GM23248 (cell line): ENCODE results near the gene KDM5A. TPM values are rescaled to one million over a fixed set of nuclear protein-coding genes. Genes with fewer than 3 reads are reported as not detected.
A peak's percentile ranks its signal among the peaks of the same experiment; 100 is the strongest.

Experiments
- DNase-seq: peaks from one replicate; pipeline ENCODE4 v3.0.0-alpha.2; 2015
- H2AFZ ChIP-seq: fragments of 200-600 bp; sonication (generic); 2 replicates; pipeline ENCODE4 v1.6.1; 2016; ENCODE audit warnings: antibody characterized with exemption
- H3F3A ChIP-seq: fragments of 200-600 bp; sonication (generic); 2 replicates; pipeline ENCODE4 v1.6.1; 2016; ENCODE audit warnings: mild to moderate bottlenecking, antibody characterized with exemption, mixed run types; ENCODE audit not compliant: insufficient read depth
- H3K27ac ChIP-seq: fragments of 200-600 bp; sonication (generic); 2 replicates; pipeline ENCODE4 v1.5.1; 2016; ENCODE audit warnings: mild to moderate bottlenecking
- H3K27me3 ChIP-seq: fragments of 200-600 bp; sonication (generic); replicated peaks from 2 replicates; pipeline ENCODE4 v1.6.1; 2016; ENCODE audit warnings: mild to moderate bottlenecking; ENCODE audit not compliant: insufficient read depth
- H3K36me3 ChIP-seq: fragments of 200-600 bp; sonication (generic); 2 replicates; pipeline ENCODE4 v1.6.1; 2016; ENCODE audit warnings: low read depth, mild to moderate bottlenecking
- H3K4me1 ChIP-seq: fragments of 200-600 bp; sonication (generic); 2 replicates; pipeline ENCODE4 v1.6.1; 2016; ENCODE audit warnings: mild to moderate bottlenecking; ENCODE audit not compliant: insufficient read depth
- H3K4me2 ChIP-seq: fragments of 200-600 bp; sonication (generic); one replicate; pipeline ENCODE4 v1.6.1; 2016; ENCODE audit warnings: mild to moderate bottlenecking; ENCODE audit not compliant: unreplicated experiment
- H3K4me3 ChIP-seq: fragments of 200-600 bp; sonication (generic); 2 replicates; pipeline ENCODE4 v1.5.1; 2016; ENCODE audit warnings: mild to moderate bottlenecking
- H3K79me2 ChIP-seq: fragments of 200-600 bp; sonication (generic); 2 replicates; pipeline ENCODE4 v1.6.1; 2016; ENCODE audit warnings: mild to moderate bottlenecking; ENCODE audit not compliant: insufficient read depth
- H3K9ac ChIP-seq: fragments of 200-600 bp; sonication (generic); 2 replicates; pipeline ENCODE4 v1.6.1; 2016; ENCODE audit warnings: mild to moderate bottlenecking
- H3K9me2 ChIP-seq: fragments of 200-600 bp; sonication (generic); 2 replicates; pipeline ENCODE4 v1.6.1; 2016; ENCODE audit warnings: mixed run types, mild to moderate bottlenecking, moderate library complexity; ENCODE audit not compliant: insufficient read depth
- H3K9me3 ChIP-seq: fragments of 200-600 bp; sonication (generic); one replicate; pipeline ENCODE4 v1.6.1; 2017; ENCODE audit warnings: low read depth
- H4K20me1 ChIP-seq: fragments of 200-600 bp; sonication (generic); 2 replicates; pipeline ENCODE4 v1.6.0; 2016; ENCODE audit not compliant: insufficient read depth
- EZH2 ChIP-seq: fragments of 200-600 bp; sonication (generic); IDR thresholded peaks from 2 replicates; pipeline ENCODE4 v1.6.1; 2018; ENCODE audit warnings: antibody characterized with exemption, mild to moderate bottlenecking; ENCODE audit not compliant: insufficient read depth, poor library complexity, severe bottlenecking
- EZH2phosphoT487 ChIP-seq: fragments of 200-600 bp; sonication (generic); IDR thresholded peaks from 2 replicates; pipeline ENCODE4 v1.6.1; 2018; ENCODE audit warnings: antibody characterized with exemption, moderate library complexity, mild to moderate bottlenecking, low read depth; ENCODE audit not compliant: insufficient read depth
- WGBS, 2 experiments: methylation state at CpG; one replicate each; pipeline ENCODE4 v1.1.6; 2015 to 2017; ENCODE audit warnings: low lambda C conversion rate in 2 of 2, low coverage in 1 of 2; ENCODE audit errors: missing lambda C conversion rate in 2 of 2; 5-methylcytosine and 5-hydroxymethylcytosine counted together
- in situ Hi-C: fragments of 300-500 bp; cut with MboI; formaldehyde crosslinking; loops from 2 replicates; pipeline ENCODE4 v1.15.0; 2020
- polyA plus RNA-seq: library from polyadenylated mRNA; unstranded; fragments of >200 nt; fragmentation: Nextera tagmentation; extraction: Ambion mirVana; gene quantifications from 2 replicates; pipeline ENCODE4 v1.2.1, GENCODE V29; 2016
- total RNA-seq: library from RNA; depleted of rRNA; stranded (reverse); fragments of >200 nt; shearing (Covaris generic); gene quantifications from 2 replicates; pipeline ENCODE4 v1.2.3, GENCODE V29; 2014

KDM5A gene
- total and polyA plus RNA-seq, 2 experiments from 2014 or later, result 25.1 to 31.4 TPM

DNA sequence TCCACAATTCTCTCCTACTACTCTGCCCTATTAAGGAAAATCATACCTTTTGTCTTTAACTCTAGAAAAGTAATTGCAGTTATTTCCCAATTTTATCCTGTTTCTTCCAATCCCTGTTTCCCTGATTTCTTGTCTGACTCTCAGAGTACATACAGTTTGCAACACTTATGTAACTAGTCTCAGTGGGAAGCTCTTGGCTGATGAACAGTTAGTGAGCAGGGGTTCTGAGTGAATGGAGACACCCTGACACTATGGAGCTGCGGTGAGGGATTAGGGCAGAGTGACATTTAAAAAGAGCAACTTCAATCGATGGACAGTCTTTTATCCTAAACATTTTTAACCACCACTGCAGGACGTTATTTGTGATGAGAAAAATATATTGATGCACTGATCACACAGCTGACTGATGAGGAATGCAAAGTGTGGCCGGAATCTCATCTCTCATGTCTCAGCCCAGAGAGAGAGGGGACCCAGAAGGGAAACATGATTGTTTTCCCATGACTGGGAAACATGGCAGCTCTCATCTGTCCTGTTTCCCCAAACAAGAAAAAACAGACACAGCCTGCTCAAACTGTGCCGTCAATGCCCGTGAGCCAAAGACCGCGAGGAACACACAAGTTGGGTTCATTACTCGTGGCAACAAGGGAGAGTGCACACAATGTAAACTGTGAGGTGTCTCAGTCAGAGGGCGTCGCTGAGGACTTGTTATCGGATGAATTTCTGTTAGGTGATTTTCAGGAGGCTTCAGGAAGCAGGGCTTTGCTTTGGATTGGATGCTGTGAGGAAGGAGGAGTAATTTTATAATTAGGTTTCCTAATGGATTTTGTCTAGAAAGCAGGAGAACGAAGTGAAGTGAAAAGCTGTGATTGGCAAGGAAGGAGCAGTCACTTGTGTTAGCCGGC is 121.3 kb downstream of the KDM5A start:
- WGBS, 2 experiments, result 53 to 54% methylated on average over 14 of the region's 14 CpGs
- Histone ChIP-seq H3K4me3 (no peak overlapping the region), H3K27ac (no peak overlapping the region), H3K36me3 (no peaks in the 10 kb centered on the region), H2AFZ (no peak overlapping the region), H3K4me2 (no peak overlapping the region), H3K4me1 (no peaks in the 10 kb centered on the region; the same call in 1 of the 2 replicates), H4K20me1 (no peaks in the 10 kb centered on the region), H3K27me3 (no peaks in the 10 kb centered on the region; the same call in 1 of the 2 replicates), H3K9ac (no peak overlapping the region), H3K79me2 (no peaks in the 10 kb centered on the region), H3K9me2 (no peaks in the 10 kb centered on the region), H3F3A (no peaks in the 10 kb centered on the region), H3K9me3 (no peaks in the 10 kb centered on the region)
- no peak for DNase-seq
- in situ Hi-C loops, result no loop called here
- TF ChIP-seq EZH2phosphoT487, result no peak
- no peak for TF ChIP-seq EZH2

DNA sequence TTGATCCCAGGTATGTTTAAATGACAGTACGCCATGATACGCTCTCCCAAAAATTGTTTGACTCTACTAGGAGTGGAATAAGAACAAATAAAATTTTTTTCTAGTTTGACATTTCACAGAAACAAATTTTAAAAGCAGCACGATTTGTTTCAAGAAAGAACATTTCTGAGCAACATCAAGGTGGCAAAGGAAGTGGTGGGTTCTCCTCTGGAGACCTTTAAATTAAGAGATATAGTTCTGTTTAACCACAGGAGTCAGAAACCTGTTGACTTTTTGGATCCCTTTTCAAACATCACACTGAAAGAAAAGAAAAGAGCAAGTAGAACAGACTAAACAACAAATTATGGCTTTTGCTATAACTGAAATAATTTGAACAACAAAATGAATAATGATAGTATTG is 124.0 kb downstream of the KDM5A start:
- H3K9me3 ChIP-seq, result no peaks in the 10 kb centered on the region
- H3K4me3 ChIP-seq, result no peak overlapping the region
- no peak overlapping the region for H2AFZ ChIP-seq
- H3K4me2 ChIP-seq, result no peak overlapping the region
- H4K20me1 ChIP-seq, result no peaks in the 10 kb centered on the region
- TF ChIP-seq EZH2, result no peak
- TF ChIP-seq EZH2phosphoT487, result no peak
- no peaks in the 10 kb centered on the region for H3F3A ChIP-seq
- H3K27ac ChIP-seq, result no peak overlapping the region
- H3K9ac ChIP-seq, result no peak overlapping the region
- no peaks in the 10 kb centered on the region for H3K9me2 ChIP-seq
- H3K27me3 ChIP-seq, result peaks cover 24% of the 10 kb centered on the region
- in situ Hi-C loops, result no loop called here
- no peaks in the 10 kb centered on the region for H3K36me3 ChIP-seq
- no peaks in the 10 kb centered on the region for H3K79me2 ChIP-seq
- H3K4me1 ChIP-seq, result no peaks in the 10 kb centered on the region; the same call in 1 of the 2 replicates
- WGBS, 2 experiments, result 54 to 65% methylated on average over 3 of the region's 3 CpGs
- no peak for DNase-seq

DNA sequence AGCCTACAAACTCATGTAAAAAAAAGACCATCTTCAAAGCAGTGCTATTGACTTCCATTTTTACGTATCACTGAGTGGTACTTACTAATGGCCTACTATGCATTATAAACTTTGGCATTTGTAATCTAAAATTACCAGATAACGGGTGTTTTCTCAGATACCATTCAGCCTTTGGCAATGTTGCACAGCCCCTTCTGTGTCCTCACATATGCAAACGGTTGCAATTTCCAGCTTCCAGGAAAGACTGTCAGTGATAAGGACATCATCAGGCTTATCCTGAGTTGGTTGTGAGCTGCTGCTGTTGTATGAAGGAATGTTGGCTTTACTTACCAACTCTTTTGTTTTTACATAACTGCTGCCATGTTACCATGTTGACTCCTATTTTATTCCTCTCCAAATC is 124.9 kb downstream of the KDM5A start:
- in situ Hi-C loops, result no loop called here
- Histone ChIP-seq H3K79me2 (no peaks in the 10 kb centered on the region), H3K9me3 (no peaks in the 10 kb centered on the region), H3K9ac (no peak overlapping the region), H3K4me1 (no peaks in the 10 kb centered on the region; the same call in 1 of the 2 replicates), H3F3A (no peaks in the 10 kb centered on the region), H2AFZ (no peak overlapping the region), H3K27ac (no peak overlapping the region), H3K4me3 (no peak overlapping the region), H3K4me2 (no peak overlapping the region), H3K9me2 (no peaks in the 10 kb centered on the region), H3K36me3 (no peaks in the 10 kb centered on the region), H4K20me1 (no peaks in the 10 kb centered on the region), H3K27me3 (peaks cover 32% of the 10 kb centered on the region)
- TF ChIP-seq EZH2, result no peak
- no peak for TF ChIP-seq EZH2phosphoT487
- DNase-seq, result no peak
- WGBS, 2 experiments, result 78 to 82% methylated on average over 3 of the region's 3 CpGs

DNA sequence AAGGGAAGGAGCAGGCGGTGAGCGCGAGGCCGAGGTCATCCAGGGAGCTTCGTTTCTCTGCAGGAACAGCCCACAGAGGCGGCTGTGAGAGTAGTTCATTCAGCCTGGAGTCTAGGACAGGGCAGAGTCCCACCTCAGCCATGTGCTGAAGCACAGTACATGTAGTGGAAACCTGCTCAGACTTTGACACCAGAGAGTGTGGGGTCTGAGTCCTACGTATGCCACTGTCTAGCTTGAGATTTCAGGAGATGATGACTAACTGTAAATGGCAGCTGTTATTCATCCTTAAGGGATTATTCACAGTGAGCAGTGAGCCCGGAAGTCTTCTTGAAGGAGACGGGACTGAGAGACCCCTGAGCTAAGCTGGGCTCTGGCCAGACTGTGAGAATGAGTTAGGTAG is 125.5 kb downstream of the KDM5A start:
- H3K4me2 ChIP-seq, result no peak overlapping the region
- H3K4me1 ChIP-seq, result no peaks in the 10 kb centered on the region; the same call in 1 of the 2 replicates
- H3K27me3 ChIP-seq, result peaks cover 34% of the 10 kb centered on the region
- no peaks in the 10 kb centered on the region for H3F3A ChIP-seq
- in situ Hi-C loops, result no loop called here
- H3K27ac ChIP-seq, result no peak overlapping the region
- peak; percentile 31 for DNase-seq
- H4K20me1 ChIP-seq, result no peaks in the 10 kb centered on the region
- no peak overlapping the region for H3K9ac ChIP-seq
- H3K36me3 ChIP-seq, result no peaks in the 10 kb centered on the region
- no peaks in the 10 kb centered on the region for H3K9me2 ChIP-seq
- H3K9me3 ChIP-seq, result no peaks in the 10 kb centered on the region
- H3K4me3 ChIP-seq, result no peak overlapping the region
- 64% methylated on average over 9 of the region's 9 CpGs for WGBS, 2 experiments
- no peak overlapping the region for H2AFZ ChIP-seq
- TF ChIP-seq EZH2phosphoT487 (no peak), EZH2 (no peak)
- H3K79me2 ChIP-seq, result no peaks in the 10 kb centered on the region
